ENCODE data around the gene POMZP3.
"Not testable (repeated sequence)": the region's sequence is repeated elsewhere in the genome, so short reads cannot be mapped to it uniquely, and the experiment has no call there.

- TF ChIP-seq CTCF (IDR thresholded peaks at IDR 0.05; ENCODE audit: poor library complexity, severe bottlenecking); REST (IDR thresholded peaks at IDR 0.05; ENCODE audit: borderline replicate concordance); POLR2AphosphoS5 (IDR thresholded peaks at IDR 0.05); EZH2 (IDR thresholded peaks at IDR 0.05; ENCODE audit: borderline replicate concordance, insufficient read depth, low read length, poor library complexity, severe bottlenecking); TAF1 (IDR thresholded peaks at IDR 0.05; ENCODE audit: low read depth); EP300 (conservative IDR thresholded peaks at IDR 0.05; ENCODE audit: poor library complexity, severe bottlenecking): not testable (repeated sequence)
Measured at GRCh38 chr7:76659212-76659611, 32.1 kb upstream of the POMZP3 start.
